Right ventricle myocardium superior (tissue), 1 donor: ENCODE measurements around the gene PDLIM5. TPM values are rescaled to one million over a fixed set of nuclear protein-coding genes. Genes with fewer than 3 reads are reported as not detected.
"Not testable (repeated sequence)": the region's sequence is repeated elsewhere in the genome, so short reads cannot be mapped to it uniquely, and the experiment has no call there.

Experiments used
- ATAC-seq: fragments of 200-7000 bp; cut with Tn5 transposase; one replicate; pipeline ENCODE4 v1.9.1; 2020; ENCODE audit warnings: mild to moderate bottlenecking; ENCODE audit not compliant: poor library complexity
- DNase-seq: peaks from one replicate; pipeline ENCODE4 v3.0.0-alpha.2; 2020
- intact Hi-C: fragments of 100-400 bp; cut with DNase I; formaldehyde crosslinking; loops from one replicate; pipeline ENCODE4 v1.11.2; 2022
- total RNA-seq: library from RNA; stranded (reverse); fragmentation: NEBNext Ultra II Directional; extraction: Animal tissue kit (Norgen Biotek cat#: 25700); gene quantifications from one replicate; pipeline ENCODE4 v1.2.1, GENCODE V29; 2021
- donor health status: DM: no; HTN: yes; CAD: no; lungs with severe emphysema.

Gene PDLIM5
- total RNA-seq, 1 donor from 2014 or later, result 979 TPM

GRCh38 chr4:94478805-94479204 lies 27.1 kb downstream of the PDLIM5 start:
- DNase-seq, ATAC-seq, intact Hi-C loops: not testable (repeated sequence)

GRCh38 chr4:94479358-94480141 lies 27.8 kb downstream of the PDLIM5 start:
- intact Hi-C loops, result no loop called here
- ATAC-seq (peak; percentile 7), DNase-seq (no peak)

- ATAC-seq (peak; percentile 13), DNase-seq (no peak)
- intact Hi-C loops, result no loop called here
Observed at GRCh38 chr4:94480362-94480951, 28.7 kb downstream of the PDLIM5 start.

- ATAC-seq (no peak), DNase-seq (no peak)
- intact Hi-C loops, result no loop called here
Observed at GRCh38 chr4:94483895-94484294, 32.2 kb downstream of the PDLIM5 start.

GRCh38 chr4:94484818-94485217 lies 33.1 kb downstream of the PDLIM5 start:
- intact Hi-C loops, result no loop called here
- DNase-seq (no peak), ATAC-seq (no peak)

GRCh38 chr4:94486372-94486801 lies 34.6 kb downstream of the PDLIM5 start:
- intact Hi-C loops, result no loop called here
- DNase-seq (no peak), ATAC-seq (no peak)

- ATAC-seq, result peak; percentile 17
- no peak for DNase-seq
- intact Hi-C loops, result no loop called here
Observed at GRCh38 chr4:94488670-94489069, 36.9 kb downstream of the PDLIM5 start.

GRCh38 chr4:94489098-94489497 lies 37.4 kb downstream of the PDLIM5 start:
- DNase-seq (no peak), ATAC-seq (peak; percentile 43)
- intact Hi-C loops, result no loop called here

GRCh38 chr4:94490437-94490836 lies 38.7 kb downstream of the PDLIM5 start:
- DNase-seq (no peak), ATAC-seq (no peak)
- intact Hi-C loops, result no loop called here

- DNase-seq (no peak), ATAC-seq (no peak)
- intact Hi-C loops, result no loop called here
Observed at GRCh38 chr4:94491322-94491721, 39.6 kb downstream of the PDLIM5 start.

GRCh38 chr4:94495408-94495807 lies 43.7 kb downstream of the PDLIM5 start:
- ATAC-seq, result no peak
- no peak for DNase-seq
- intact Hi-C loops, result no loop called here

GRCh38 chr4:94497690-94498089 lies 45.9 kb downstream of the PDLIM5 start:
- intact Hi-C loops, result no loop called here
- DNase-seq (no peak), ATAC-seq (no peak)

GRCh38 chr4:94498502-94498901 lies 46.8 kb downstream of the PDLIM5 start:
- intact Hi-C loops, result no loop called here
- DNase-seq (no peak), ATAC-seq (no peak)

GRCh38 chr4:94500685-94501084 lies 48.9 kb downstream of the PDLIM5 start:
- peak; percentile 49 for DNase-seq
- intact Hi-C loops, result no loop called here
- ATAC-seq, result peak; percentile 75

- intact Hi-C loops, result no loop called here
- DNase-seq, result no peak
- no peak for ATAC-seq
Observed at GRCh38 chr4:94504545-94504944, 52.8 kb downstream of the PDLIM5 start.

- DNase-seq, result no peak
- ATAC-seq, result no peak
- intact Hi-C loops, result no loop called here
Observed at GRCh38 chr4:94506822-94507221, 55.1 kb downstream of the PDLIM5 start.

- DNase-seq (no peak), ATAC-seq (no peak)
- intact Hi-C loops, result no loop called here
Observed at GRCh38 chr4:94507281-94507680, 55.5 kb downstream of the PDLIM5 start.

- intact Hi-C loops, result no loop called here
- DNase-seq, result peak; percentile 48
Observed at GRCh38 chr4:94507708-94508107, 56.0 kb downstream of the PDLIM5 start.

GRCh38 chr4:94508296-94508695 lies 56.6 kb downstream of the PDLIM5 start:
- ATAC-seq (peak; percentile 46), DNase-seq (no peak)
- intact Hi-C loops, result no loop called here

More at GRCh38 chr4:94507708-94508107, 56.0 kb downstream of the PDLIM5 start:
- peak; percentile 82 for ATAC-seq

GRCh38 chr4:94508806-94509205 lies 57.1 kb downstream of the PDLIM5 start:
- DNase-seq, result no peak
- intact Hi-C loops, result no loop called here
- ATAC-seq, result no peak
